K562 (cell line): ENCODE measurements around the gene SLC37A3. TPM values are rescaled to one million over a fixed set of nuclear protein-coding genes. Genes with fewer than 3 reads are reported as not detected.

ENCODE experiments used
- CHAMP1 ChIP-seq: fragments of 450-650 bp; IDR thresholded peaks from 2 replicates; pipeline ENCODE4 v1.6.1; 2016; ENCODE audit warnings: mild to moderate bottlenecking
- CTCFL ChIP-seq: IDR thresholded peaks from 2 replicates; pipeline ENCODE4 v1.6.1; 2011; ENCODE audit warnings: borderline replicate concordance, low read depth, mild to moderate bottlenecking, moderate library complexity, low read length; ENCODE audit not compliant: insufficient read depth, poor library complexity, severe bottlenecking
- CXXC5 ChIP-seq: fragments of 250-450 bp; sonication (Bioruptor Pico); IDR thresholded peaks from 2 replicates; pipeline ENCODE4 v1.8.0; 2022; ENCODE audit warnings: inconsistent platforms, mild to moderate bottlenecking, moderate library complexity
- ELF2 ChIP-seq: fragments of 250-450 bp; sonication (Bioruptor Pico); IDR thresholded peaks from 2 replicates; pipeline ENCODE4 v1.5.0; 2021; ENCODE audit warnings: mild to moderate bottlenecking
- JUND ChIP-seq, 2 experiments: IDR thresholded peaks; 2 replicates in 1 of 2; 3 replicates in 1 of 2; pipeline ENCODE4 v1.6.1; 2011; ENCODE audit warnings: borderline replicate concordance in 2 of 2, low read depth in 2 of 2, low read length in 2 of 2, improper control_type of control experiment in 1 of 2, missing biosample characterization in 1 of 2, missing genetic modification characterization in 1 of 2, missing genetic modification reagents in 1 of 2
- KDM4B ChIP-seq, 2 experiments: fragments of 450-650 bp in 1 of 2; sonication (generic) in 1 of 2; IDR thresholded peaks; 2 replicates each; pipeline ENCODE4 v1.6.1; 2016 to 2017; ENCODE audit warnings: borderline replicate concordance in 2 of 2, antibody characterized with exemption in 1 of 2, low read depth in 1 of 2, mild to moderate bottlenecking in 1 of 2
- KLF16 ChIP-seq: IDR thresholded peaks from 2 replicates; pipeline ENCODE4 v1.6.1; 2016; ENCODE audit warnings: antibody characterized with exemption
- LCOR ChIP-seq: sonication (generic); formaldehyde crosslinking; IDR thresholded peaks from 2 replicates; pipeline ENCODE4 v1.8.0; 2022; ENCODE audit warnings: mild to moderate bottlenecking, missing genetic modification reagents
- MCM7 ChIP-seq, 2 experiments: fragments of 450-650 bp; IDR thresholded peaks; 2 replicates each; pipeline ENCODE4 v1.6.1; 2016 to 2018
- NCOA4 ChIP-seq: fragments of 450-650 bp; IDR thresholded peaks from 2 replicates; pipeline ENCODE4 v1.6.1; 2018; ENCODE audit warnings: mild to moderate bottlenecking; ENCODE audit not compliant: partially characterized antibody
- NFE2 ChIP-seq: IDR thresholded peaks from 2 replicates; pipeline ENCODE4 v1.6.1; 2014; ENCODE audit warnings: antibody characterized with exemption, low read depth
- TCF15 ChIP-seq: fragments of 250-450 bp; sonication (Bioruptor Pico); IDR thresholded peaks from 2 replicates; pipeline ENCODE4 v1.8.0; 2022; ENCODE audit warnings: moderate library complexity, mild to moderate bottlenecking, inconsistent platforms
- UBTF ChIP-seq, 2 experiments: IDR thresholded peaks; 2 replicates each; pipeline ENCODE4 v1.6.1; 2012; ENCODE audit warnings: improper control_type of control experiment in 2 of 2, low read depth in 2 of 2, low read length in 2 of 2, borderline replicate concordance in 1 of 2
- YY1 ChIP-seq, 3 experiments: IDR thresholded peaks; 2 replicates each; pipeline ENCODE4 v1.6.1; 2011; ENCODE audit warnings: low read length in 2 of 3, mild to moderate bottlenecking in 2 of 3, moderate library complexity in 2 of 3, borderline replicate concordance in 1 of 3, control low read depth in 1 of 3, low read depth in 1 of 3; ENCODE audit not compliant: insufficient read depth in 3 of 3, insufficient replicate concordance in 2 of 3, control insufficient read depth in 1 of 3, insufficient read length in 1 of 3; ENCODE audit errors: extremely low read depth in 1 of 3
- ZBTB9 ChIP-seq: fragments of 450-650 bp; formaldehyde crosslinking; IDR thresholded peaks from 2 replicates; pipeline ENCODE4 v1.4.0; 2020; ENCODE audit warnings: mild to moderate bottlenecking, moderate library complexity
- ZNF644 ChIP-seq: fragments of 200-800 bp; sonication (Bioruptor generic); IDR thresholded peaks from 2 replicates; pipeline ENCODE4 v1.6.1; 2016; ENCODE audit warnings: low read depth, missing genetic modification characterization, missing compliant biosample characterization
- polyA plus RNA-seq, 8 experiments: library from polyadenylated mRNA; depleted of rRNA in 4 of 8; stranded (reverse) in 5 of 8; unstranded in 3 of 8; fragments of >200 nt; fragmentation: Nextera tagmentation in 2 of 8; fragmentation: Illumina TruSeq in 1 of 8; extraction: Ambion mirVana in 2 of 8; extraction: Trizol in 1 of 8; gene quantifications; 2 replicates each; pipeline versions ENCODE4 v1.2.1 to v1.2.3, GENCODE V29; 2011 to 2014; ENCODE audit warnings: inconsistent platforms in 1 of 8, missing spikeins in 1 of 8
- total RNA-seq, 7 experiments: library from RNA; depleted of rRNA in 6 of 7; stranded (reverse); fragments of >200 nt in 6 of 7; fragmentation: Illumina TruSeq in 2 of 7; extraction: Trizol in 2 of 7; gene quantifications; 2 replicates each; pipeline versions ENCODE4 v1.2.1 to v1.2.3, GENCODE V29; 2011 to 2021; ENCODE audit warnings: low replicate concordance in 1 of 7

SLC37A3 gene
- total and polyA plus RNA-seq, 9 of the 15 experiments (the other 6 are each of a cell fraction or from before 2014, with no cell fraction given), result 11.7 to 59.1 (median 26.8) TPM

GRCh38 chr7:140326116-140326928, 72.0 kb downstream of the SLC37A3 start (continued):
- TF ChIP-seq MCM7 (IDR thresholded peaks at IDR 0.05), result no peak
- TF ChIP-seq NFE2, result peak; percentile 41; the same call in 1 of the 2 replicates
- TF ChIP-seq CHAMP1, result 0 out of 2 replicates have a peak, but pooled peaks have one; percentile 24
- TF ChIP-seq ZBTB9, result no peak
- no peak for TF ChIP-seq NCOA4
- TF ChIP-seq UBTF (IDR thresholded peaks at IDR 0.05; ENCODE audit: borderline replicate concordance in 1 of 2, low read depth in 2 of 2, low read length in 2 of 2), result no peak
- peak; percentile 43; the same call in 1 of the 2 replicates for TF ChIP-seq CXXC5 (CRISPR knock-in tag)
- TF ChIP-seq ELF2 (CRISPR knock-in tag), result no peak
- TF ChIP-seq JUND (IDR thresholded peaks at IDR 0.05; ENCODE audit: borderline replicate concordance, low read depth, low read length), result peak; percentile 34; the same call in 1 of the 2 replicates
- TF ChIP-seq JUND (tag; IDR thresholded peaks at IDR 0.05; ENCODE audit: borderline replicate concordance, low read depth, low read length), result peak; percentile 37; the same call in 1 of the 3 replicates
- TF ChIP-seq KLF16, result no peak
- peak; percentile 76 for TF ChIP-seq CTCFL
- no peak for TF ChIP-seq LCOR (CRISPR knock-in tag)
- TF ChIP-seq KDM4B (IDR thresholded peaks at IDR 0.05; ENCODE audit: borderline replicate concordance in 2 of 2, low read depth in 1 of 2), result no peak
- peak in 1 of 3 experiments; percentile 20 for TF ChIP-seq YY1 (IDR thresholded peaks at IDR 0.05; ENCODE audit: borderline replicate concordance in 1 of 3, control insufficient read depth in 1 of 3, extremely low read depth in 1 of 3, insufficient read depth in 3 of 3, insufficient read length in 1 of 3, insufficient replicate concordance in 2 of 3, low read depth in 1 of 3, low read length in 2 of 3)
- TF ChIP-seq TCF15 (CRISPR knock-in tag), result peak; percentile 19; the same call in 1 of the 2 replicates
- TF ChIP-seq ZNF644, result no peak
